ENCODE data around the gene DVL3.
"Not testable (repeated sequence)": the region's sequence is repeated elsewhere in the genome, so short reads cannot be mapped to it uniquely, and the experiment has no call there.

DVL3 gene

GRCh38 chr3:184154885-184155643 lies at the start of gene DVL3:
TSS of gene DVL3 (plus strand) at chr3:184155377. CDS start at chr3:184155636, 259 bp downstream.
- DNase-seq (ENCODE audit: low read depth, low spot score): no peak

DNA sequence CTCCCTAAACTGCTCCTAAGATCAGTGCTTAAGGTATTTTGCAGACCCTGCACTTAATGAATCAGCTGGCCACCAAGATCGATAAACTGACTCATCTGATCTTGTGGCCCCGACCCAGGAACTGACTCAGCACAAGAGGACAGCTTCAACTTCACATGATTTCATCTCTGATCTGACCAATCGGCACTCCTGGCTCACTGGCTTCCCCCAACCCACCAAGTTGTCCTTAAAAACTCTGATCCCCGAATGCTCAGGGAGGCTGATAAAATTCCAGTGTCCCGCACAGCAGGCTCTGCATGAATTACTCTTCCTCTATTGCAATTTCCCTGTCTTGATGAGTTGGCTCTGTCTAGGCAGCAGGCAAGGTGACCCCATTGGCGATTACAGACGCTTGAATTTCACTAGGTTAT lies 44.9 kb upstream of the DVL3 start:
- DNase-seq (ENCODE audit: low read depth, low spot score): no peak

DNA sequence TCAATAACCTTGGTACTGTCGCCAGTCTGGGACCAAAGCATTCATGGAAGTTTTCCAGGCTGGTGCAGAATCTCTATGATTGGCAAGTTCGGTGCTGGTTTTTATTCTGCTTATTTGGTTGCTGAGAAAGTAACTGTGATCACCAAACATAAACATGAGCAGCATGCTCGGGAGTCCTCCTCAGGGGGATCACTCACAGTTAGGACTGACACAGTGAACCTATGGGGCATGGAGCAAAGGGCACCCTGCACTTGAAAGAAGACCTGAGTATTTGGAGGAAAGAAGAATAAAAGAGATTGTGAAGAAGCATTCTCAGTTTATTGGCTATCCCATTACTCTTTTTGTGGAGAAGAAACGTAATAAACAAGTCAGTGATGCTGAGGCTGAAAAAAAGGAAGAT lies 39.2 kb upstream of the DVL3 start:
- DNase-seq (ENCODE audit: low read depth, low spot score): no peak

- no peak for DNase-seq (ENCODE audit: low read depth, low spot score)
These were observed 37.5 kb upstream of the DVL3 start for GRCh38 chr3:184117636-184118035.

GRCh38 chr3:184121031-184121430 lies 34.1 kb upstream of the DVL3 start:
- not testable (repeated sequence) for DNase-seq (ENCODE audit: low read depth, low spot score)

- DNase-seq (ENCODE audit: low read depth, low spot score): no peak
These were observed 29.2 kb upstream of the DVL3 start for GRCh38 chr3:184126006-184126405.

DNA sequence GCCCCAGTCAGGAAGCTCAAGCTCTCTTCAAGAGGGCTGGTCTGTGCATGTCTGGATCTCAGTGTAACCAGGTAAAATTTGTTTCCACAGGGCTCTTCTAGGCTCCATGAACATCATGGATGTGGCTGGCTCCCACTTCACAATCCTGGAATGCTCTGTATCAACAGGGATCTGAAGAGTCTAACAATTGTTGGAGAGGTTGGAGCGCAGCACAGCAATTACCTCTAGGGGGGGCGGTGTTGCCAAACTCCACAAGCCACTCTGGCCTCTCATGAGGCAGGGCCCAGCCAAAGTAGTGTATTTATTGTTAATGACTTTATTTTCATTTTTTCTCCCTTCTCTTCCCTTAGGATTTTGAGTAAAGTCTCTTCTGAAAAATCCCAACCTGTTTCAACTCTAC lies 26.2 kb upstream of the DVL3 start:
- no peak for DNase-seq (ENCODE audit: low read depth, low spot score)

GRCh38 chr3:184132945-184133344 lies 22.2 kb upstream of the DVL3 start:
- no peak for DNase-seq (ENCODE audit: low read depth, low spot score)

DNA sequence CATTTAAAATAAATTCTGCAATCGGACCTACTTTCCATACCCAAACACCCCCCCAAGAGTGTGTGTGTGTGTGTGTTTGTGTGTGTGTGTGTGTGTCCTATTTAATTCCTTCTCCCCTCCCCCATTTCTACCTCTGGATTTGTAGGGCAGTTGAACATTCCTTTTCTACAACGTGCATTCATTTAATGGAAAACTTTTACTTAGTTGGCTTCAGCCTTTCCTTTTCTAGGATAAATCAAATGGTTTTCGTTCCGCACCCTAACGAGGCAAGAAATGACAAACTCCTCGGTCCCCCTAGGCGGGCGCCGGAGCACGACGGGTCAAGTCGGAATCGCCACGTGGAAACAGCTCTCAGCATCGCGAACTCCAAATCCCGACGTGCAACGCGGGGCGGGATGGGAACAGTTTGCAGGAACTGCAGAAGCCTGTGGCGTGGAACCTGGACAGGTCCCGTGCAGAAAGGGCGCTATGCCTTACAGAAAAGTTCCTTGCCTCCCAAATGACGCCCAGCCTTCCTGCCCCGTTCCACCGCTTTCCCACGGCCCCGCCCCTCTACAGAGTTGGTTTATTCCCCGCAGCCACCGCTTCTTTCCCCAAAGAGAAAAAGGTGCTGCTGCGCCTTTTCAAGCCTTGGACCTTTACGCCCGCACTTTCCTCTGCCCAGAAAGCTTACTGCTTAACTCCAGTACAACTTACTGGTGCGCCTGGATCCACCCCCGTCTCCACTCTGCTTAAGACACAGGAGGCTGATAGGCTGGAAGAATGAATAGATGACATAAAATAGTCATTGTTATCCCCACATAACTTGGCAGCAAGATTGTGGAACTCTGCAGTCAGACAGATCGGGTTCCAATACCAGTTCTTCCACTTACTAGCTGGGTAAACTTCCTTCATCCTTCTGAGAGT lies 21.1 kb upstream of the DVL3 start:
- DNase-seq (ENCODE audit: low read depth, low spot score): peak; percentile 75

GRCh38 chr3:184134746-184135148 lies 20.4 kb upstream of the DVL3 start:
- DNase-seq (ENCODE audit: low read depth, low spot score): no peak

DNA sequence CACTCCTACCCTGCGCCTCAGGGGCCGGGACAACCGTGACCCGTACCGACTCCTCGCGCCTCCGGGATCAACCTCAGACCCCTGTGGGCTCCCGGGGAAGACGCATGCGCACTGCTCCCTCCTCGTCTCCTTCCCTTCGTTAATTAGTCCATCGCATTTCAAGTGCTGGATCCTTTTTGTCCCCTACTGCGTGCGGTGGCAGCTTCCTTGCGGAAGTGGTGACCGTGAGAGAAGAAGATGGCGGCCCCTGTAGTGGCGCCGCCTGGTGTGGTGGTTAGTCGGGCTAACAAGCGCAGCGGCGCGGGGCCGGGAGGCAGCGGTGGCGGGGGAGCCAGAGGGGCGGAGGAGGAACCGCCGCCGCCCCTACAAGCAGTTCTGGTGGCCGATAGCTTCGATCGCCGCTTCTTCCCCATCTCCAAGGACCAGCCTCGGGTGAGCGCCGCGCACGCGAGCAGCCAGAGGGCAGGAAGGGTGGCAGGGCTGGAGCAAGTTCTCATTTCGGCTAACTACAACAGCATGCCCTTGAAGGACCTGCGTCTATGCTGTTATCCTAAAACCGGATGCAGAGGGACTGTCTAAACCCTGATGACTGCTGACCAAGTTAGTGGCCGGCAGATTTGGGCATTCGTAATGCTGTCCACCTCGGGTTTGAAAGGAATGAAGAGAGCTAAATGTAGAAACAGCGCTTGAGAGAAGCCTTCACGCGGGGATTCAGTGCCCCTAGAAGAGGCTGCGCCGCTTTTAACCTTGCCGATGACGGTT lies 19.8 kb upstream of the DVL3 start, which contains the start of gene EIF2B5:
Gene EIF2B5, plus strand, starts transcription at position 210 of the 762 bp plus-strand sequence. Its CDS starts 28 bp downstream, at position 238.
- DNase-seq (ENCODE audit: low read depth, low spot score): peak; percentile 85

GRCh38 chr3:184135911-184136260 lies 19.3 kb upstream of the DVL3 start:
- no peak for DNase-seq (ENCODE audit: low read depth, low spot score)

- no peak for DNase-seq (ENCODE audit: low read depth, low spot score)
These were observed 14.7 kb upstream of the DVL3 start for GRCh38 chr3:184140436-184140835.

DNA sequence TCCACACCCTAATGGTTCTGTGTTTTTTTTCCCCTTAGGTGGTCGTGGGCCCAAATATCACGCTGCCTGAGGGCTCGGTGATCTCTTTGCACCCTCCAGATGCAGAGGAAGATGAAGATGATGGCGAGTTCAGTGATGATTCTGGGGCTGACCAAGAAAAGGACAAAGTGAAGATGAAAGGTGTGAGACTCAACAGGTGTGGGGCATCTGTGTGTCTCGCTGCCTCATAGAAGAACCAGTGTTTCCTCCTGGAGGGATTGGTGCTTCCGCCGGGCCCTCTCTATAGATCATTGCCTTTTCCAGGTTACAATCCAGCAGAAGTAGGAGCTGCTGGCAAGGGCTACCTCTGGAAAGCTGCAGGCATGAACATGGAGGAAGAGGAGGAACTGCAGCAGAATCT lies 13.0 kb upstream of the DVL3 start:
- no peak for DNase-seq (ENCODE audit: low read depth, low spot score)

DNA sequence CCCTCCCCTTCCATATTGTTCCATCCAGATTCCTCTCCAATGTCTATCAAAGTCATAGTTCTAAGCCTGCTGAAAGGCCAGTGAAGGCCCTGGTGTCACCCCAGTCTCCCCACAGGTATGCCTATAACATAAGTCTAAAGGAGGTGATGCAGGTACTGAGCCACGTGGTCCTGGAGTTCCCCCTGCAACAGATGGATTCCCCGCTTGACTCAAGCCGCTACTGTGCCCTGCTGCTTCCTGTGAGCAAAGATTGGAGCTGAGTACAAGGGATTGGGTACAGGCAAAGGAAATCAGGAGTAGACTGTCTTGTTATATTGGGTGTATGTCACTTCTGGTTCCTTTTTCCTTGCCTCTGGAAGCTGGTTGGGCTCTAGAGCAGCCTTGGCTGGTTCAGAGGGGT lies 11.8 kb upstream of the DVL3 start:
- DNase-seq (ENCODE audit: low read depth, low spot score): no peak

DNA sequence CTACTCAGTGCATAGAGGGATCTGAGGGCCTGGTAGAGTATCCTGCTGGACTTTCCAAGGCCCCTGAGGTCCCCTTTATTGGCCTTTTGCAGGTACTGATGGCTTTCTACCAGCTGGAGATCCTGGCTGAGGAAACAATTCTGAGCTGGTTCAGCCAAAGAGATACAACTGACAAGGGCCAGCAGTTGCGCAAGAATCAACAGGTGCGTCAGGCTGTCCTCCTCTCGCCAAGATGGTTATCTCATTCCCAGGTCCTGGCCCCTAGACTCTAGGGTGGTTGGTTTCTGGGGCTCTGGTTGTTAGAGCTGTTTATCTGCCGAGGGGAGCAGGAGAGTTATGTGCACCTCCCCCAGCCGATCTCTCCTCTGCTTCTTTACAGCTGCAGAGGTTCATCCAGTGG lies 10.7 kb upstream of the DVL3 start:
- no peak for DNase-seq (ENCODE audit: low read depth, low spot score)

GRCh38 chr3:184145111-184145524 lies 10.1 kb upstream of the DVL3 start:
- DNase-seq (ENCODE audit: low read depth, low spot score): no peak

- no peak for DNase-seq (ENCODE audit: low read depth, low spot score)
These were observed 9.4 kb upstream of the DVL3 start for GRCh38 chr3:184145751-184146270.

GRCh38 chr3:184148076-184148475 lies 7.1 kb upstream of the DVL3 start:
- DNase-seq (ENCODE audit: low read depth, low spot score): no peak

DNA sequence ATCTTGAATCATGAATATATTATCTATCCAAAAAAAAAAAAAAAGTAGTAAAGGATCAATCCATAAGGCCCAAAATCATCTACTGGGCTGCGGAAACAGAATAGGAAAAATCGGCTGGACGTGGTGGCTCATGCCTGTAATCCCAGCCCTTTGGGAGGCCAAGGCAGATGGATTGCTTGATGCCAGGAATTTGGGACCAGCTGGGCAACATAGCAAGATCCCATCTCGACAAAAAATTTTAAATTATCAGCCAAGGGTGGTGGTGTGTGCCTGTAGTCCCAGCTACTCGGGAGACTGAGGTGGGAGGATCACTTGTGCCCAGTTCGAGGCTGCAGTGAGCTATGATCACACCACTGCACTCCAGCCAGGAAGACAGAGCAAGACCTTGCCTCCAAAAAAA lies 6.1 kb upstream of the DVL3 start:
- DNase-seq (ENCODE audit: low read depth, low spot score): no peak

- DNase-seq (ENCODE audit: low read depth, low spot score): not testable (repeated sequence)
These were observed 5.4 kb upstream of the DVL3 start for GRCh38 chr3:184149770-184150169.

Data from iPS DF 19.7 (cell line).